Forelimb muscle (tissue), 1 donor: Measurements from ENCODE around the gene UTS2R. TPM values are rescaled to one million over a fixed set of nuclear protein-coding genes. Genes with fewer than 3 reads are reported as not detected.

Experiments
- DNase-seq: peaks from one replicate; pipeline ENCODE4 v3.0.0-alpha.2; 2013; ENCODE audit warnings: low read depth
- polyA plus RNA-seq: library from polyadenylated mRNA; unstranded; fragments of 120-200 nt; gene quantifications from one replicate; pipeline ENCODE4 v1.2.1, GENCODE V29; 2013; ENCODE audit not compliant: insufficient read length

The UTS2R gene
- 5.8 TPM for polyA plus RNA-seq

GRCh38 chr17:82371333-82372248 lies at the start of gene UTS2R:
Gene UTS2R, plus strand, starts transcription at chr17:82371765. Its CDS starts 2,560 bp downstream, at chr17:82374325.
- no peak for DNase-seq

- no peak for DNase-seq
Measured at GRCh38 chr17:82321947-82322466, 49.6 kb upstream of the UTS2R start.

GRCh38 chr17:82322526-82323453 lies 48.8 kb upstream of the UTS2R start:
- no peak for DNase-seq

- DNase-seq: no peak
Measured at GRCh38 chr17:82323514-82324234, 47.9 kb upstream of the UTS2R start.

- no peak for DNase-seq
Measured at GRCh38 chr17:82324566-82325285, 46.8 kb upstream of the UTS2R start.

- DNase-seq: no peak
Measured at GRCh38 chr17:82325286-82326180, 46.0 kb upstream of the UTS2R start.

GRCh38 chr17:82327289-82327688 lies 44.3 kb upstream of the UTS2R start:
- DNase-seq: no peak

GRCh38 chr17:82327757-82328140 lies 43.8 kb upstream of the UTS2R start:
- DNase-seq: no peak

- no peak for DNase-seq
Measured at GRCh38 chr17:82328141-82328993, 43.2 kb upstream of the UTS2R start.

GRCh38 chr17:82328994-82329507 lies 42.5 kb upstream of the UTS2R start:
- no peak for DNase-seq

- DNase-seq: no peak
Measured at GRCh38 chr17:82329683-82330321, 41.8 kb upstream of the UTS2R start.

GRCh38 chr17:82330322-82331239 lies 41.0 kb upstream of the UTS2R start:
- DNase-seq: no peak

GRCh38 chr17:82331345-82331939 lies 40.1 kb upstream of the UTS2R start:
- DNase-seq: no peak

- DNase-seq: no peak
Measured at GRCh38 chr17:82332669-82333278, 38.8 kb upstream of the UTS2R start.

- DNase-seq: no peak
Measured at GRCh38 chr17:82333279-82334171, 38.0 kb upstream of the UTS2R start, which contains the start of gene SECTM1. Gene SECTM1, minus strand, starts transcription at chr17:82333766. Its CDS starts 6,526 bp downstream, at chr17:82327240.
